HepG2 (cell line): ENCODE data around the gene GPRIN1.

ENCODE experiments used
- CREB1 ChIP-seq, 2 experiments: fragments of 450-650 bp in 1 of 2; IDR thresholded peaks; 2 replicates each; pipeline ENCODE4 v1.6.1; 2016 to 2017; ENCODE audit warnings: control low read depth in 1 of 2, mild to moderate bottlenecking in 1 of 2, missing compliant biosample characterization in 1 of 2, missing genetic modification characterization in 1 of 2
- E2F5 ChIP-seq: sonication (generic); formaldehyde crosslinking; conservative IDR thresholded peaks from 2 replicates; pipeline ENCODE4 v1.4.0; 2020; ENCODE audit warnings: missing genetic modification reagents
- REST ChIP-seq, 2 experiments: IDR thresholded peaks; 2 replicates each; pipeline ENCODE4 v1.6.1; 2011 to 2012; ENCODE audit warnings: low read length in 2 of 2, borderline replicate concordance in 1 of 2, low read depth in 1 of 2, mild to moderate bottlenecking in 1 of 2, moderate library complexity in 1 of 2
- WIZ ChIP-seq: sonication (generic); formaldehyde crosslinking; IDR thresholded peaks from 2 replicates; pipeline ENCODE4 v1.5.1; 2020; ENCODE audit warnings: mild to moderate bottlenecking, missing genetic modification reagents
- ZFP36 ChIP-seq: fragments of 150-350 bp; IDR thresholded peaks from 2 replicates; pipeline ENCODE4 v1.6.1; 2018; ENCODE audit warnings: borderline replicate concordance, low read length, low read depth; ENCODE audit not compliant: partially characterized antibody

- TF ChIP-seq CREB1 (IDR thresholded peaks at IDR 0.05) = no peak
- no peak for TF ChIP-seq CREB1 (CRISPR knock-in tag; IDR thresholded peaks at IDR 0.05)
- no peak for TF ChIP-seq REST (IDR thresholded peaks at IDR 0.05; ENCODE audit: borderline replicate concordance in 1 of 2, low read depth in 1 of 2, low read length in 2 of 2)
- TF ChIP-seq ZFP36 = no peak
- TF ChIP-seq WIZ (CRISPR knock-in tag) = no peak
- no peak for TF ChIP-seq E2F5
Observed at GRCh38 chr5:176619569-176620332, 9.8 kb upstream of the GPRIN1 start.
